Measurements from ENCODE around the gene ADGRF4.

Gene ADGRF4

DNA sequence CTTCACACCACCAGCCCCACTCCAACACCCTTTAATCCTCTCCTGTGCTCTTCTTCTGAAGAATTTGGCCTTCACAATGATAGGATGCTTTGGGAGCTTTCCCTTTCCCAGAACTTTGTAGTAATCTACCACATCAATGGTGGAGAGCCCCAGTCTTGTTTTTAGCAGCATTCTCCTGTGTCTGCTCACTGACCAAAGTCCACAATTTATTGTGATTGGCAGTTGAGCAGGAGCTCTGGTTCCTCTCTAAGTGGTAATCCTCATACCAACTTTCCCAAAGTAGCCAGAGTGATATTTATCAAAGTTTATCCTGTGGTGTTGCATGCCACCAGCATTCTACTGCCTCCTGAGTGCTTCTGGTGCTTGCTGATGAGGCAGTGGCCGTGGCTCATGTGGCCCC lies 54.4 kb downstream of the ADGRF4 start:
- TF ChIP-seq, protein P1, sequence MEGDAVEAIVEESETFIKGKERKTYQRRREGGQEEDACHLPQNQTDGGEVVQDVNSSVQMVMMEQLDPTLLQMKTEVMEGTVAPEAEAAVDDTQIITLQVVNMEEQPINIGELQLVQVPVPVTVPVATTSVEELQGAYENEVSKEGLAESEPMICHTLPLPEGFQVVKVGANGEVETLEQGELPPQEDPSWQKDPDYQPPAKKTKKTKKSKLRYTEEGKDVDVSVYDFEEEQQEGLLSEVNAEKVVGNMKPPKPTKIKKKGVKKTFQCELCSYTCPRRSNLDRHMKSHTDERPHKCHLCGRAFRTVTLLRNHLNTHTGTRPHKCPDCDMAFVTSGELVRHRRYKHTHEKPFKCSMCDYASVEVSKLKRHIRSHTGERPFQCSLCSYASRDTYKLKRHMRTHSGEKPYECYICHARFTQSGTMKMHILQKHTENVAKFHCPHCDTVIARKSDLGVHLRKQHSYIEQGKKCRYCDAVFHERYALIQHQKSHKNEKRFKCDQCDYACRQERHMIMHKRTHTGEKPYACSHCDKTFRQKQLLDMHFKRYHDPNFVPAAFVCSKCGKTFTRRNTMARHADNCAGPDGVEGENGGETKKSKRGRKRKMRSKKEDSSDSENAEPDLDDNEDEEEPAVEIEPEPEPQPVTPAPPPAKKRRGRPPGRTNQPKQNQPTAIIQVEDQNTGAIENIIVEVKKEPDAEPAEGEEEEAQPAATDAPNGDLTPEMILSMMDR (IDR thresholded peaks at IDR 0.05): no peak
- H3K27ac ChIP-seq: no peak overlapping the region
- H3K36me3 ChIP-seq: no peaks in the 10 kb centered on the region
- H3K27me3 ChIP-seq: no peaks in the 10 kb centered on the region
- no peaks in the 10 kb centered on the region for H3K4me1 ChIP-seq
- no peak for DNase-seq
- no peaks in the 10 kb centered on the region for H3K9me3 ChIP-seq
- intact Hi-C loops (cut with DNase I; ENCODE audit: low total_unique reads): no loop called here
- H3K4me3 ChIP-seq: no peak overlapping the region

DNA sequence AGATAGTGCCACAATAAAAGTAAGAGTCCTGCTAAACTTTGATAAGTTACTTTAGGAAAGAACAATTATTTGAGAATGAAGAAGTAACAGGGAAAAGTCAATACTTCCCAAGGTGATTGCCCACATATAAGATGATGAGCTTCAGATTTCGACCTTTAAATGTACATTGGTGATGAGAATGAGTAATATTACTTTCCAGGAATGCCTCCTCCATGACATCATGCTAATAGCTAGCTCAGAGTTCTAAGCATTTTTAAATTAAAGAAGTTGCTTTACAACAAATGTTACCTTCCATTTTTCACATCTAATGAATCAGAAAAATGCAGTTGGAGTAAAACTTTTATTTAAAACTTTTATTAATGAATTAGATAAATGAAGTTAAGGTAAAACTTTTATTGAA lies 61.0 kb downstream of the ADGRF4 start:
- Histone ChIP-seq H3K36me3 (no peaks in the 10 kb centered on the region), H3K4me1 (no peaks in the 10 kb centered on the region), H3K9me3 (no peaks in the 10 kb centered on the region), H3K27ac (no peak overlapping the region), H3K4me3 (no peak overlapping the region), H3K27me3 (no peaks in the 10 kb centered on the region)
- intact Hi-C loops (cut with DNase I; ENCODE audit: low total_unique reads): no loop called here
- TF ChIP-seq, protein P1 (IDR thresholded peaks at IDR 0.05): no peak
- DNase-seq: no peak

DNA sequence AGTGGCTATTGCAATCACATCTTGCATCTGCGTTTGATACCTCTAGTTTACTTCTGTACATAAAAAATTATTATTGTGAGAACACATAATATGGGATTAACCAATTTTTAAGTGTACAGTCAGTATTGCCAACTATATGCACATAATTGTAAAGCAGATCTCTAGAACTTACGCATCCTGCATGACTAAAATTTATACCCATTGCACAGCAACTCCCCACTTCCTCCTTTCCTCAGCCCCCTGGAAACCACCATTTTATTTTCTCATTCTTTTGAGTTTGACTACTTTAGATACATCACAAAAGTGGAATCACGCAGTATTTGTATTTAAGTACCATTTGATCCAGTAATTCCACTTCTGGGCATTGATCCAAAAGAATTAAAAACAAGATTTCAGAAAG lies 64.1 kb downstream of the ADGRF4 start:
- Histone ChIP-seq H3K36me3 (no peaks in the 10 kb centered on the region), H3K9me3 (no peaks in the 10 kb centered on the region), H3K27ac (no peak overlapping the region), H3K27me3 (no peaks in the 10 kb centered on the region), H3K4me1 (no peaks in the 10 kb centered on the region), H3K4me3 (no peak overlapping the region)
- intact Hi-C loops (cut with DNase I; ENCODE audit: low total_unique reads): no loop called here
- TF ChIP-seq, protein P1 (IDR thresholded peaks at IDR 0.05): no peak
- no peak for DNase-seq

DNA sequence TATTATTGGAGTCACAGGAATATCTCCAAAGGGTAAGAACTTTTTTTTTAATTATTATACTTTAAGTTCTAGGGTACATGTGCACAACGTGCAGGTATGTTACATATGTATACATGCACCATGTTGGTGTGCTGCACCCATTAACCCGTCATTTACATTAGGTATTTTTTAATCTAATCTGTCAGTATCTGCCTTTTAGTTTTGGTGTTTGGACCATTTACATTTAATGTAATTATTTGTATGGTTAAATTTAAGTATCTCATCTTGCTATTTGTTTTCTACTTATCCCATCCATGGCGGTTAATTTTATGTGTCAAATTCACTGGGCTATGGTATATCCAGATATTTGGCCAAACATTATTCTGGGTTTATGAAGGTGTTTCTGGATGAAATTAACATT lies 68.1 kb downstream of the ADGRF4 start:
- H3K4me3 ChIP-seq: no peak overlapping the region
- no peaks in the 10 kb centered on the region for H3K36me3 ChIP-seq
- no peak overlapping the region for H3K27ac ChIP-seq
- intact Hi-C loops (cut with DNase I; ENCODE audit: low total_unique reads): no loop called here
- H3K9me3 ChIP-seq: no peaks in the 10 kb centered on the region
- no peak for DNase-seq
- no peaks in the 10 kb centered on the region for H3K27me3 ChIP-seq
- no peaks in the 10 kb centered on the region for H3K4me1 ChIP-seq
- TF ChIP-seq, protein P1 (IDR thresholded peaks at IDR 0.05): no peak

DNA sequence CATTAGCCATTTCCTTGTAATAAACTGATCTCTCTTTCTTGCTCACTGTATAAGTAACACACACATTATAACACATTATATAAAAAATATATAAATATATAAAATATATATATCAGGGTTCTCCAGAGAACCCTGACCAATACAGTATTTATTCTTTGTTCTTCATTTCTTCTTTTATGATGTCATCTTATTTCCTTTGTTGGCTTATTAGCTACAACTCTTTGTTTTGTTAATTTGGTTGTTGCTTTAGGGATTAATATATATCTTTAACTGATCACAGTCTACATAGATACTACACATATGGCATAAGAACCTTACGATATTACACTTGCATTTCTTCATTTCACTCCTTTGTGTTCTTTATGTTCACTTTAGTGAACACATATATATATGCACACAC lies 68.7 kb downstream of the ADGRF4 start:
- no peaks in the 10 kb centered on the region for H3K36me3 ChIP-seq
- H3K27me3 ChIP-seq: no peaks in the 10 kb centered on the region
- no peak overlapping the region for H3K4me3 ChIP-seq
- TF ChIP-seq, protein P1 (IDR thresholded peaks at IDR 0.05): no peak
- H3K9me3 ChIP-seq: no peaks in the 10 kb centered on the region
- intact Hi-C loops (cut with DNase I; ENCODE audit: low total_unique reads): no loop called here
- no peaks in the 10 kb centered on the region for H3K4me1 ChIP-seq
- no peak for DNase-seq
- no peak overlapping the region for H3K27ac ChIP-seq

DNA sequence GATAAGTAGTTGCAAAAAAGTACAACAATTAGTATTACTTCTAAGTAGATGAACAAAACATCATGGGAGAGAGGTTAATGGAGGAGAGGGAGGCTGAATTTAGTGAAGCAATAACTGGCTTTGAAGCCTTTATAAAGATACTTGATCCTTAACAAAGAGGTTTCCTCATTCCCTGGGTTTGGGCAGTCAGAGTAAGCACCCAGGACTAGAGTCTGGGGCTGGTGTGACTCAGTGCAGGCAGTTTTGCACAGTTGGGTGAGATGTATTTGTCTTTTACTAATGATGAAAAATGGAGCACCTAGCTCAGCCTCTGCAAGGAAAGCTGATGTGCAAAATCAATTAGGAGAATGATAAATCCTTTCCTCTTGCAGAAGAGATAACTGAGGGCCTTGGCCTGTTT lies 71.6 kb downstream of the ADGRF4 start:
- no peak overlapping the region for H3K27ac ChIP-seq
- no peaks in the 10 kb centered on the region for H3K27me3 ChIP-seq
- H3K9me3 ChIP-seq: no peaks in the 10 kb centered on the region
- no peaks in the 10 kb centered on the region for H3K4me1 ChIP-seq
- H3K4me3 ChIP-seq: no peak overlapping the region
- H3K36me3 ChIP-seq: no peaks in the 10 kb centered on the region
- TF ChIP-seq, protein P1 (IDR thresholded peaks at IDR 0.05): no peak
- intact Hi-C loops (cut with DNase I; ENCODE audit: low total_unique reads): no loop called here
- no peak for DNase-seq
